GM12878 (cell line): ENCODE results near the gene TOP3A. TPM values are rescaled to one million over a fixed set of nuclear protein-coding genes. Genes with fewer than 3 reads are reported as not detected.

Experiments
- ATAC-seq: fragments of 200-7000 bp; cut with Tn5 transposase; 3 replicates; pipeline ENCODE4 v1.9.1; 2020; ENCODE audit warnings: mild to moderate bottlenecking, moderate library complexity
- BruUV-seq: library from RNA; stranded (reverse); fragments of 400-500 nt; replicated peaks from 2 replicates; lab custom pipeline; 2021; lab: Mats Ljungman, UMichigan
- CTCF ChIA-PET: fragments of 300-600 bp; sonication (Branson Sonifier 250); formaldehyde crosslinking; extraction: SDS; loops from one replicate; lab custom pipeline; 2021; ENCODE audit warnings: inconsistent platforms; lab: Yijun Ruan, JAX
- POLR2A ChIA-PET: fragments of 350-600 bp; formaldehyde crosslinking; extraction: SDS; loops from one replicate; lab custom pipeline; 2021; ENCODE audit warnings: inconsistent platforms; lab: Charles Lee
- RAD21 ChIA-PET: fragments of 300-600 bp; sonication (Branson Sonifier 250); formaldehyde crosslinking; loops from one replicate; lab custom pipeline; 2023; ENCODE audit warnings: antibody characterized with exemption; ENCODE audit not compliant: unreplicated experiment; lab: Charles Lee
- SMC1A ChIA-PET: fragments of 300-600 bp; sonication (Branson Sonifier 250); formaldehyde crosslinking; loops from one replicate; lab custom pipeline; 2023; ENCODE audit not compliant: unreplicated experiment, uncharacterized antibody; lab: Charles Lee
- DNase-seq: peaks from one replicate; pipeline ENCODE4 v3.0.0-alpha.2; 2011; ENCODE audit warnings: low read depth, low spot score
- FAIRE-seq: peaks from 3 replicates; lab custom pipeline; 2011; peaks lifted over from hg19 to GRCh38; lab: Jason Lieb, UNC
- H2AFZ ChIP-seq: 2 replicates; pipeline ENCODE4 v1.6.0; 2011; ENCODE audit warnings: low read depth, low read length, control low read depth; ENCODE audit not compliant: control insufficient read depth
- H3K27ac ChIP-seq: 2 replicates; pipeline ENCODE4 v1.5.1; 2011; ENCODE audit warnings: control low read depth; ENCODE audit not compliant: control insufficient read depth, insufficient read depth
- H3K27me3 ChIP-seq, 2 experiments: replicated peaks in 1 of 2; 2 replicates each; pipeline versions ENCODE4 v1.6.0 to v1.6.1; 2011; ENCODE audit warnings: low read length in 1 of 2; ENCODE audit not compliant: control insufficient read depth in 2 of 2, insufficient read depth in 2 of 2
- H3K36me3 ChIP-seq, 2 experiments: 2 replicates each; pipeline ENCODE4 v1.5.1; 2011; ENCODE audit warnings: low read length in 1 of 2; ENCODE audit not compliant: control insufficient read depth in 2 of 2, insufficient read depth in 2 of 2
- H3K4me1 ChIP-seq: 2 replicates; pipeline ENCODE4 v1.6.1; 2011; ENCODE audit warnings: mild to moderate bottlenecking, low read length, moderate library complexity, mixed read lengths; ENCODE audit not compliant: control insufficient read depth, insufficient read depth
- H3K4me2 ChIP-seq: 2 replicates; pipeline ENCODE4 v1.6.0; 2011; ENCODE audit warnings: control low read depth; ENCODE audit not compliant: control insufficient read depth, insufficient read depth
- H3K4me3 ChIP-seq: fragments of 200-600 bp; sonication (generic); 2 replicates; pipeline ENCODE4 v1.5.1; 2016
- H3K79me2 ChIP-seq: 2 replicates; pipeline ENCODE4 v1.6.0; 2011; ENCODE audit warnings: low read length; ENCODE audit not compliant: control insufficient read depth, insufficient read depth
- H3K9ac ChIP-seq: 2 replicates; pipeline ENCODE4 v1.8.0; 2011; ENCODE audit warnings: low read length, control low read depth, mixed read lengths; ENCODE audit not compliant: control insufficient read depth, insufficient read depth
- H3K9me3 ChIP-seq: replicated peaks from 3 replicates; pipeline ENCODE4 v1.5.1; 2011; ENCODE audit warnings: mild to moderate bottlenecking, low read length; ENCODE audit not compliant: control insufficient read depth, insufficient read depth
- H4K20me1 ChIP-seq: 2 replicates; pipeline ENCODE4 v1.6.0; 2011; ENCODE audit not compliant: control insufficient read depth, insufficient read depth
- CHD2 ChIP-seq: IDR thresholded peaks from 2 replicates; pipeline ENCODE4 v1.6.1; 2011; ENCODE audit warnings: low read depth, low read length, improper control_type of control experiment, borderline replicate concordance
- EP300 ChIP-seq, 2 experiments: fragments of 150-350 bp in 1 of 2; IDR thresholded peaks; 2 replicates each; pipeline ENCODE4 v1.6.1; 2011 to 2012; ENCODE audit warnings: low read depth in 2 of 2, low read length in 2 of 2, borderline replicate concordance in 1 of 2, improper control_type of control experiment in 1 of 2, inconsistent platforms in 1 of 2; ENCODE audit not compliant: control insufficient read depth in 1 of 2
- MEF2A ChIP-seq: IDR thresholded peaks from 2 replicates; pipeline ENCODE4 v1.6.1; 2011; ENCODE audit warnings: low read depth, mild to moderate bottlenecking, low read length, moderate library complexity; ENCODE audit not compliant: insufficient read depth
- MEF2B ChIP-seq: fragments of 450-650 bp; IDR thresholded peaks from 2 replicates; pipeline ENCODE4 v1.6.1; 2018; ENCODE audit warnings: mild to moderate bottlenecking, moderate library complexity; ENCODE audit not compliant: partially characterized antibody, poor library complexity, severe bottlenecking
- POLR2AphosphoS2 ChIP-seq: IDR thresholded peaks from 2 replicates; pipeline ENCODE4 v1.6.1; 2011; ENCODE audit warnings: low read depth, mild to moderate bottlenecking, low read length, improper control_type of control experiment, moderate library complexity
- POLR2AphosphoS5 ChIP-seq: IDR thresholded peaks from 2 replicates; pipeline ENCODE4 v1.6.1; 2011; ENCODE audit warnings: mild to moderate bottlenecking, low read length, inconsistent platforms
- RAD51 ChIP-seq: fragments of 450-650 bp; IDR thresholded peaks from 2 replicates; pipeline ENCODE4 v1.6.1; 2016; ENCODE audit warnings: moderate library complexity, mild to moderate bottlenecking, inconsistent platforms
- SMARCA5 ChIP-seq: fragments of 450-650 bp; IDR thresholded peaks from 2 replicates; pipeline ENCODE4 v1.6.1; 2017; ENCODE audit warnings: mild to moderate bottlenecking
- SMC3 ChIP-seq: IDR thresholded peaks from 2 replicates; pipeline ENCODE4 v1.6.1; 2011; ENCODE audit warnings: low read length, improper control_type of control experiment, borderline replicate concordance
- TCF7 ChIP-seq: IDR thresholded peaks from 2 replicates; pipeline ENCODE4 v1.6.1; 2014; ENCODE audit warnings: antibody characterized with exemption, borderline replicate concordance
- ZNF217 ChIP-seq: fragments of 450-650 bp; IDR thresholded peaks from 2 replicates; pipeline ENCODE4 v1.6.1; 2017; ENCODE audit warnings: antibody characterized with exemption, mild to moderate bottlenecking
- ZNF274 ChIP-seq: IDR thresholded peaks from one replicate; pipeline ENCODE4 v1.8.0; 2011; ENCODE audit not compliant: insufficient read length, insufficient read depth
- WGBS: methylation state at CpG from one replicate; pipeline ENCODE4 v1.1.6; 2016; ENCODE audit warnings: low lambda C conversion rate; ENCODE audit not compliant: insufficient replicate concordance, insufficient coverage; ENCODE audit errors: missing lambda C conversion rate; 5-methylcytosine and 5-hydroxymethylcytosine counted together
- in situ Hi-C: fragments of 300-500 bp; cut with MboI; formaldehyde crosslinking; loops from 9 replicates; pipeline ENCODE4 v1.14.3; 2018; ENCODE audit warnings: mixed read lengths
- intact Hi-C: fragments of 100-400 bp; cut with micrococcal nuclease; formaldehyde crosslinking; loops from one replicate; pipeline ENCODE4 v1.14.2; 2022; ENCODE audit not compliant: unreplicated experiment
- polyA plus RNA-seq, 11 experiments: library from polyadenylated mRNA; depleted of rRNA in 4 of 11; unstranded in 6 of 11; stranded (reverse) in 5 of 11; fragments of >200 nt; fragmentation: Nextera tagmentation in 4 of 11; fragmentation: Illumina TruSeq in 1 of 11; extraction: Ambion mirVana in 4 of 11; extraction: Trizol in 1 of 11; gene quantifications; 1 replicate in 1 of 11; 2 replicates in 10 of 11; pipeline versions ENCODE4 v1.2.1 to v1.2.3, GENCODE V29; 2011 to 2016; ENCODE audit warnings: inconsistent platforms in 2 of 11, missing spikeins in 2 of 11, low read depth in 1 of 11
- total RNA-seq, 4 experiments: library from RNA; depleted of rRNA in 3 of 4; stranded (reverse); fragments of >200 nt in 3 of 4; fragmentation: Illumina TruSeq in 1 of 4; extraction: Trizol in 1 of 4; gene quantifications; 2 replicates each; pipeline versions ENCODE4 v1.2.1 to v1.2.3, GENCODE V29; 2013 to 2021
- TF ChIP-seq, protein P1 (sequence below): IDR thresholded peaks from 2 replicates; pipeline ENCODE4 v1.6.1; 2011; ENCODE audit warnings: mild to moderate bottlenecking, low read depth, low read length, moderate library complexity; ENCODE audit not compliant: insufficient replicate concordance
- TF ChIP-seq, protein P2 (sequence below): IDR thresholded peaks from 2 replicates; pipeline ENCODE4 v1.6.1; 2011; ENCODE audit warnings: low read depth, mild to moderate bottlenecking, low read length, moderate library complexity, borderline replicate concordance; ENCODE audit errors: extremely low read depth
- TF ChIP-seq, protein P3 (sequence below): fragments of 150-350 bp; IDR thresholded peaks from 2 replicates; pipeline ENCODE4 v1.6.1; 2014; ENCODE audit warnings: mild to moderate bottlenecking, low read depth, low read length
- TF ChIP-seq, protein P4 (sequence below): fragments of 150-350 bp; IDR thresholded peaks from 2 replicates; pipeline ENCODE4 v1.6.1; 2016; ENCODE audit warnings: low read depth, low read length

Gene TOP3A
- total and polyA plus RNA-seq, 10 of the 15 experiments (the other 5 are each of a cell fraction or from before 2014, with no cell fraction given) = 4.2 to 51.9 (median 31.8) TPM

DNA sequence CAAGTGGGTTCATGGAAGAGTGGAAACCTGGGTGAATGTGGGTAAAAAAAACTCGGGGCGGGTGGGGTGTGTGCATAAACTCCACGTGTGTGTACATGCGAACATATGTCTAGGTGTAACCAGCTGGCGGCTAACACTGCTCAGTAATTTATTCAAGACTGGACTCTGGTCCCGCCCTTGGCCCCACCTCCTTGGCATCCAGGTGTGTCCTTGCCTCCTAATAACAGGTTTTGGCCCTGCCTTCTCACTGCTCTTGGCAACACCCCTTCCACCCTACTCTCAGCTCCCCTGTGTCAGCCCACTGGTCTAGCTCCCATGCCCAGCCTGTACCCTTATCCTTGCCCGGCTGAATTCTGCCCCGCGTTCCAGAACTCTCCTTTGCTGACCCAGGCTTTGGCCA lies 64.5 kb downstream of the TOP3A start:
- ChIA-PET SMC1A (no interaction called here), POLR2A (no interaction called here), RAD21 (interaction anchor here (0.6 kb wide), 1 partner anchor 72 kb away, joined by 3 read pairs; no protein-coding TSS in a partner anchor), CTCF (no interaction called here)
- Histone ChIP-seq H3K36me3 (peaks cover 7 to 40% of the 10 kb centered on the region in 2 experiments), H3K4me3 (no peak overlapping the region), H2AFZ (no peak overlapping the region), H3K9me3 (no peaks in the 10 kb centered on the region), H3K9ac (no peak overlapping the region), H3K27me3 (no peaks in the 10 kb centered on the region), H3K79me2 (no peaks in the 10 kb centered on the region), H4K20me1 (no peaks in the 10 kb centered on the region), H3K4me1 (no peaks in the 10 kb centered on the region), H3K27ac (no peak overlapping the region), H3K4me2 (no peak overlapping the region)
- TF ChIP-seq, protein P1, sequence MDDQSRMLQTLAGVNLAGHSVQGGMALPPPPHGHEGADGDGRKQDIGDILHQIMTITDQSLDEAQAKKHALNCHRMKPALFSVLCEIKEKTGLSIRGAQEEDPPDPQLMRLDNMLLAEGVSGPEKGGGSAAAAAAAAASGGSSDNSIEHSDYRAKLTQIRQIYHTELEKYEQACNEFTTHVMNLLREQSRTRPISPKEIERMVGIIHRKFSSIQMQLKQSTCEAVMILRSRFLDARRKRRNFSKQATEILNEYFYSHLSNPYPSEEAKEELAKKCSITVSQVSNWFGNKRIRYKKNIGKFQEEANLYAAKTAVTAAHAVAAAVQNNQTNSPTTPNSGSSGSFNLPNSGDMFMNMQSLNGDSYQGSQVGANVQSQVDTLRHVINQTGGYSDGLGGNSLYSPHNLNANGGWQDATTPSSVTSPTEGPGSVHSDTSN = no peak
- no peak for TF ChIP-seq ZNF274
- no peak for TF ChIP-seq ZNF217
- no peak for TF ChIP-seq MEF2A
- no peak for TF ChIP-seq CHD2
- TF ChIP-seq POLR2AphosphoS5 = no peak
- TF ChIP-seq RAD51 = no peak
- no peak for TF ChIP-seq MEF2B
- TF ChIP-seq EP300 (IDR thresholded peaks at IDR 0.05; ENCODE audit: borderline replicate concordance in 1 of 2, control insufficient read depth in 1 of 2, low read depth in 2 of 2, low read length in 2 of 2) = no peak
- no peak for TF ChIP-seq TCF7
- TF ChIP-seq, protein P2, sequence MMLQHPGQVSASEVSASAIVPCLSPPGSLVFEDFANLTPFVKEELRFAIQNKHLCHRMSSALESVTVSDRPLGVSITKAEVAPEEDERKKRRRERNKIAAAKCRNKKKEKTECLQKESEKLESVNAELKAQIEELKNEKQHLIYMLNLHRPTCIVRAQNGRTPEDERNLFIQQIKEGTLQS = no peak
- TF ChIP-seq, protein P3, sequence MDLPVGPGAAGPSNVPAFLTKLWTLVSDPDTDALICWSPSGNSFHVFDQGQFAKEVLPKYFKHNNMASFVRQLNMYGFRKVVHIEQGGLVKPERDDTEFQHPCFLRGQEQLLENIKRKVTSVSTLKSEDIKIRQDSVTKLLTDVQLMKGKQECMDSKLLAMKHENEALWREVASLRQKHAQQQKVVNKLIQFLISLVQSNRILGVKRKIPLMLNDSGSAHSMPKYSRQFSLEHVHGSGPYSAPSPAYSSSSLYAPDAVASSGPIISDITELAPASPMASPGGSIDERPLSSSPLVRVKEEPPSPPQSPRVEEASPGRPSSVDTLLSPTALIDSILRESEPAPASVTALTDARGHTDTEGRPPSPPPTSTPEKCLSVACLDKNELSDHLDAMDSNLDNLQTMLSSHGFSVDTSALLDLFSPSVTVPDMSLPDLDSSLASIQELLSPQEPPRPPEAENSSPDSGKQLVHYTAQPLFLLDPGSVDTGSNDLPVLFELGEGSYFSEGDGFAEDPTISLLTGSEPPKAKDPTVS = no peak
- TF ChIP-seq POLR2AphosphoS2 = no peak
- no peak for TF ChIP-seq SMARCA5
- TF ChIP-seq, protein P4, sequence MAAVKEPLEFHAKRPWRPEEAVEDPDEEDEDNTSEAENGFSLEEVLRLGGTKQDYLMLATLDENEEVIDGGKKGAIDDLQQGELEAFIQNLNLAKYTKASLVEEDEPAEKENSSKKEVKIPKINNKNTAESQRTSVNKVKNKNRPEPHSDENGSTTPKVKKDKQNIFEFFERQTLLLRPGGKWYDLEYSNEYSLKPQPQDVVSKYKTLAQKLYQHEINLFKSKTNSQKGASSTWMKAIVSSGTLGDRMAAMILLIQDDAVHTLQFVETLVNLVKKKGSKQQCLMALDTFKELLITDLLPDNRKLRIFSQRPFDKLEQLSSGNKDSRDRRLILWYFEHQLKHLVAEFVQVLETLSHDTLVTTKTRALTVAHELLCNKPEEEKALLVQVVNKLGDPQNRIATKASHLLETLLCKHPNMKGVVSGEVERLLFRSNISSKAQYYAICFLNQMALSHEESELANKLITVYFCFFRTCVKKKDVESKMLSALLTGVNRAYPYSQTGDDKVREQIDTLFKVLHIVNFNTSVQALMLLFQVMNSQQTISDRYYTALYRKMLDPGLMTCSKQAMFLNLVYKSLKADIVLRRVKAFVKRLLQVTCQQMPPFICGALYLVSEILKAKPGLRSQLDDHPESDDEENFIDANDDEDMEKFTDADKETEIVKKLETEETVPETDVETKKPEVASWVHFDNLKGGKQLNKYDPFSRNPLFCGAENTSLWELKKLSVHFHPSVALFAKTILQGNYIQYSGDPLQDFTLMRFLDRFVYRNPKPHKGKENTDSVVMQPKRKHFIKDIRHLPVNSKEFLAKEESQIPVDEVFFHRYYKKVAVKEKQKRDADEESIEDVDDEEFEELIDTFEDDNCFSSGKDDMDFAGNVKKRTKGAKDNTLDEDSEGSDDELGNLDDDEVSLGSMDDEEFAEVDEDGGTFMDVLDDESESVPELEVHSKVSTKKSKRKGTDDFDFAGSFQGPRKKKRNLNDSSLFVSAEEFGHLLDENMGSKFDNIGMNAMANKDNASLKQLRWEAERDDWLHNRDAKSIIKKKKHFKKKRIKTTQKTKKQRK = no peak
- no peak for TF ChIP-seq SMC3
- intact Hi-C loops (no loop called here), in situ Hi-C loops (no loop called here)
- WGBS = 78% methylated on average over 9 of the region's 9 CpGs
- DNase-seq = no peak
- ATAC-seq = no peak
- BruUV-seq = no TSS peak
- FAIRE-seq = no peak
